Liver (tissue), 9 donors: ENCODE measurements around the gene ORAI3. TPM values are rescaled to one million over a fixed set of nuclear protein-coding genes. Genes with fewer than 3 reads are reported as not detected.
A peak's percentile ranks its signal among the peaks of the same experiment; 100 is the strongest.

Source experiments
- DNase-seq: peaks from one replicate; pipeline ENCODE4 v3.0.0-alpha.2; 2017; ENCODE audit warnings: low spot score
- H3K27ac ChIP-seq, 2 donors: one replicate each; pipeline ENCODE4 v1.7.0; 2013; ENCODE audit warnings: inconsistent platforms in 2 of 2, low read length in 2 of 2, control low read depth in 1 of 2, low read depth in 1 of 2, mild to moderate bottlenecking in 1 of 2
- H3K27me3 ChIP-seq, 4 donors: one replicate each; pipeline versions ENCODE4 v1.6.1 to v1.7.0; 2013; ENCODE audit warnings: low read length in 3 of 4, inconsistent platforms in 1 of 4, mild to moderate bottlenecking in 1 of 4, moderate library complexity in 1 of 4; ENCODE audit not compliant: control insufficient read depth in 4 of 4, insufficient read depth in 4 of 4
- H3K36me3 ChIP-seq, 4 donors: one replicate each; pipeline versions ENCODE4 v1.6.1 to v1.7.0; 2013; ENCODE audit warnings: low read length in 3 of 4, mild to moderate bottlenecking in 3 of 4, low read depth in 1 of 4, moderate library complexity in 1 of 4; ENCODE audit not compliant: control insufficient read depth in 4 of 4, insufficient read depth in 3 of 4
- H3K4me1 ChIP-seq, 4 donors: one replicate each; pipeline versions ENCODE4 v1.6.1 to v1.7.0; 2013; ENCODE audit warnings: low read length in 3 of 4, mild to moderate bottlenecking in 3 of 4, moderate library complexity in 1 of 4; ENCODE audit not compliant: control insufficient read depth in 4 of 4, insufficient read depth in 4 of 4
- H3K4me3 ChIP-seq, 3 donors: one replicate each; pipeline versions ENCODE4 v1.6.1 to v1.7.0; 2013; ENCODE audit warnings: low read length in 3 of 3, control low read depth in 1 of 3, low read depth in 1 of 3, mild to moderate bottlenecking in 1 of 3
- H3K9ac ChIP-seq, 2 donors: one replicate each; pipeline ENCODE4 v1.7.0; 2013; ENCODE audit warnings: low read length in 2 of 2, mild to moderate bottlenecking in 2 of 2, moderate library complexity in 2 of 2, control low read depth in 1 of 2, low read depth in 1 of 2
- H3K9me3 ChIP-seq, 4 donors: one replicate each; pipeline versions ENCODE4 v1.6.1 to v1.7.0; 2013; ENCODE audit warnings: low read length in 3 of 4; ENCODE audit not compliant: control insufficient read depth in 4 of 4
- ATF3 ChIP-seq: IDR thresholded peaks from 2 replicates; pipeline ENCODE4 v1.6.1; 2016; ENCODE audit warnings: antibody characterized with exemption
- CTCF ChIP-seq: fragments of 150-350 bp; IDR thresholded peaks from 2 replicates; pipeline ENCODE4 v1.5.1; 2017; ENCODE audit warnings: improper control_type of control experiment, low read depth, low read length; ENCODE audit not compliant: missing input control
- EGR1 ChIP-seq, 2 donors: IDR thresholded peaks; 2 replicates each; pipeline ENCODE4 v1.6.1; 2016 to 2018; ENCODE audit warnings: antibody characterized with exemption in 2 of 2, low read depth in 2 of 2
- FOXA1 ChIP-seq: IDR thresholded peaks from 2 replicates; pipeline ENCODE4 v1.6.1; 2016; ENCODE audit warnings: antibody characterized with exemption
- FOXA2 ChIP-seq: IDR thresholded peaks from 2 replicates; pipeline ENCODE4 v1.6.1; 2016; ENCODE audit warnings: antibody characterized with exemption
- GABPA ChIP-seq, 2 donors: IDR thresholded peaks in 1 of 2; conservative IDR thresholded peaks in 1 of 2; 2 replicates each; pipeline ENCODE4 v1.6.1; 2016; ENCODE audit warnings: antibody characterized with exemption in 2 of 2, mild to moderate bottlenecking in 1 of 2, moderate library complexity in 1 of 2
- HNF4A ChIP-seq, 2 donors: conservative IDR thresholded peaks; 2 replicates each; pipeline ENCODE4 v1.6.1; 2016; ENCODE audit warnings: antibody characterized with exemption in 2 of 2, mild to moderate bottlenecking in 2 of 2
- HNF4G ChIP-seq: IDR thresholded peaks from 2 replicates; pipeline ENCODE4 v1.6.1; 2016; ENCODE audit warnings: antibody characterized with exemption
- JUND ChIP-seq, 2 donors: IDR thresholded peaks; 2 replicates each; pipeline ENCODE4 v1.6.1; 2016; ENCODE audit warnings: antibody characterized with exemption in 2 of 2
- MAX ChIP-seq: IDR thresholded peaks from 2 replicates; pipeline ENCODE4 v1.6.1; 2016; ENCODE audit warnings: antibody characterized with exemption
- NR2F2 ChIP-seq: IDR thresholded peaks from 2 replicates; pipeline ENCODE4 v1.6.1; 2016; ENCODE audit warnings: antibody characterized with exemption
- RAD21 ChIP-seq, 2 donors: IDR thresholded peaks; 2 replicates each; pipeline ENCODE4 v1.6.1; 2016; ENCODE audit warnings: antibody characterized with exemption in 2 of 2, mild to moderate bottlenecking in 2 of 2
- REST ChIP-seq: IDR thresholded peaks from 2 replicates; pipeline ENCODE4 v1.6.1; 2016; ENCODE audit warnings: antibody characterized with exemption, mild to moderate bottlenecking
- RXRA ChIP-seq, 2 donors: IDR thresholded peaks; 2 replicates each; pipeline ENCODE4 v1.6.1; 2017 to 2018; ENCODE audit warnings: antibody characterized with exemption in 2 of 2, mild to moderate bottlenecking in 1 of 2
- SP1 ChIP-seq: IDR thresholded peaks from 2 replicates; pipeline ENCODE4 v1.6.1; 2018; ENCODE audit warnings: antibody characterized with exemption, mild to moderate bottlenecking
- TAF1 ChIP-seq: conservative IDR thresholded peaks from 2 replicates; pipeline ENCODE4 v1.6.1; 2016; ENCODE audit warnings: antibody characterized with exemption, mild to moderate bottlenecking
- YY1 ChIP-seq: IDR thresholded peaks from 2 replicates; pipeline ENCODE4 v1.6.1; 2016; ENCODE audit warnings: antibody characterized with exemption, mild to moderate bottlenecking
- ZBTB33 ChIP-seq: IDR thresholded peaks from 2 replicates; pipeline ENCODE4 v1.6.1; 2016; ENCODE audit warnings: antibody characterized with exemption
- WGBS: extraction: QIAGEN DNeasy Blood & Tissue Kit; methylation state at CpG from one replicate; pipeline ENCODE4 v1.1.7; 2013; 5-methylcytosine and 5-hydroxymethylcytosine counted together
- polyA plus RNA-seq, 2 donors: library from polyadenylated mRNA; stranded (reverse) in 1 of 2; unstranded in 1 of 2; fragments of 200-250 nt in 1 of 2; fragments of >200 nt in 1 of 2; fragmentation: Nextera tagmentation in 1 of 2; extraction: Ambion mirVana in 1 of 2; gene quantifications; one replicate each; pipeline versions ENCODE4 v1.2.1 to v1.2.3, GENCODE V29; 2013 to 2015
- total RNA-seq, 2 donors: library from RNA; depleted of rRNA; stranded (reverse); fragments of >200 nt; gene quantifications; one replicate each; pipeline ENCODE4 v1.2.3, GENCODE V29; 2014
- donor health status: healthy.
- donor health status: healthy.
- donor health status: healthy.
- donor health status: healthy.
- donor health status: healthy.

Gene ORAI3
- total and polyA plus RNA-seq, 4 donors, result 26.6 to 39.1 (median 31.4) TPM

- H3K36me3 ChIP-seq, result peaks cover 3 to 24% (median 7%) of the 10 kb centered on the region in 4 donors
- H3K27ac ChIP-seq, result peak overlapping the region; percentile 90 to 93
- 30% methylated on average over 20 of the region's 20 CpGs for WGBS
- TF ChIP-seq GABPA (IDR thresholded peaks at IDR 0.05 in 1 of 2, conservative IDR thresholded peaks at IDR 0.05 in 1 of 2) (peak in 1 of 2 donors; percentile 11), REST (no peak), ATF3 (no peak), RAD21 (IDR thresholded peaks at IDR 0.05) (peak; percentile 66 to 75), FOXA2 (no peak), CTCF (peak; percentile 53), TAF1 (no peak), SP1 (peak; percentile 14), ZBTB33 (no peak), HNF4A (conservative IDR thresholded peaks at IDR 0.05) (peak; percentile 54 to 86), EGR1 (IDR thresholded peaks at IDR 0.05; ENCODE audit: low read depth in 2 of 2) (peak in 1 of 2 donors; percentile 30), MAX (no peak), RXRA (IDR thresholded peaks at IDR 0.05) (peak in 1 of 2 donors; percentile 86), YY1 (peak; percentile 74), JUND (IDR thresholded peaks at IDR 0.05) (peak in 1 of 2 donors; percentile 81), FOXA1 (no peak), NR2F2 (peak; percentile 56), HNF4G (no peak)
- DNase-seq, result peak; percentile 48
- peak overlapping the region; percentile 18 to 89 for H3K9ac ChIP-seq
- H3K9me3 ChIP-seq, result no peaks in the 10 kb centered on the region
- peaks cover 6 to 20% (median 13%) of the 10 kb centered on the region in 4 donors for H3K4me1 ChIP-seq
- H3K4me3 ChIP-seq, result peak overlapping the region; percentile 37 to 74 (median 61)
- H3K27me3 ChIP-seq, result no peaks in the 10 kb centered on the region
Measured at GRCh38 chr16:30985401-30986128, 36.7 kb downstream of the ORAI3 start.
